Astrocyte (in vitro differentiated cells and primary cell): ENCODE measurements around the gene ZNF862. TPM values are rescaled to one million over a fixed set of nuclear protein-coding genes. Genes with fewer than 3 reads are reported as not detected.

Experiments
- DNase-seq: peaks from one replicate; pipeline ENCODE4 v3.0.0-alpha.2; 2010; ENCODE audit warnings: low read depth
- FAIRE-seq: peaks from 2 replicates; lab custom pipeline; 2011; peaks lifted over from hg19 to GRCh38; lab: Jason Lieb, UNC
- H2AFZ ChIP-seq: 2 replicates; pipeline ENCODE4 v1.6.0; 2012; ENCODE audit warnings: low read depth, low read length, inconsistent platforms
- H3K27ac ChIP-seq: 2 replicates; pipeline ENCODE4 v1.5.1; 2011; ENCODE audit warnings: low read depth, low read length, inconsistent platforms
- H3K27me3 ChIP-seq: 2 replicates; pipeline ENCODE4 v1.6.0; 2011; ENCODE audit warnings: low read length, inconsistent platforms; ENCODE audit not compliant: insufficient read depth
- H3K36me3 ChIP-seq: 2 replicates; pipeline ENCODE4 v1.5.1; 2011; ENCODE audit warnings: low read length, inconsistent platforms; ENCODE audit not compliant: insufficient read depth
- H3K4me1 ChIP-seq: 2 replicates; pipeline ENCODE4 v1.5.1; 2011; ENCODE audit warnings: low read length, inconsistent platforms; ENCODE audit not compliant: insufficient read depth
- H3K4me2 ChIP-seq: 2 replicates; pipeline ENCODE4 v1.6.0; 2012; ENCODE audit warnings: low read length, inconsistent platforms
- H3K4me3 ChIP-seq: 2 replicates; pipeline ENCODE4 v1.5.1; 2011; ENCODE audit warnings: low read depth, mild to moderate bottlenecking, low read length, inconsistent platforms; ENCODE audit not compliant: insufficient read depth
- H3K79me2 ChIP-seq: 2 replicates; pipeline ENCODE4 v1.6.0; 2012; ENCODE audit warnings: mild to moderate bottlenecking, low read length, inconsistent platforms; ENCODE audit not compliant: insufficient read depth
- H3K9ac ChIP-seq: 2 replicates; pipeline ENCODE4 v1.6.0; 2012; ENCODE audit warnings: mild to moderate bottlenecking, low read length, inconsistent platforms
- H3K9me3 ChIP-seq: 2 replicates; pipeline ENCODE4 v1.5.1; 2012; ENCODE audit warnings: low read depth, mild to moderate bottlenecking, low read length, inconsistent platforms; ENCODE audit not compliant: insufficient read depth
- H4K20me1 ChIP-seq: 2 replicates; pipeline ENCODE4 v1.6.0; 2012; ENCODE audit warnings: low read length, inconsistent platforms; ENCODE audit not compliant: insufficient read depth
- H3K27ac Mint-ChIP-seq: one replicate; pipeline ENCODE4 v1.8.0; 2021; ENCODE audit warnings: mild to moderate bottlenecking, mixed read lengths; ENCODE audit not compliant: unreplicated experiment
- H3K27me3 Mint-ChIP-seq: one replicate; pipeline ENCODE4 v1.8.0; 2021; ENCODE audit warnings: low read depth, mixed read lengths; ENCODE audit not compliant: unreplicated experiment
- H3K36me3 Mint-ChIP-seq: one replicate; pipeline ENCODE4 v1.8.0; 2021; ENCODE audit warnings: low read depth, mixed read lengths; ENCODE audit not compliant: unreplicated experiment
- H3K4me1 Mint-ChIP-seq: one replicate; pipeline ENCODE4 v1.8.0; 2021; ENCODE audit warnings: low read depth, mixed read lengths; ENCODE audit not compliant: unreplicated experiment
- H3K4me3 Mint-ChIP-seq: one replicate; pipeline ENCODE4 v1.8.0; 2021; ENCODE audit warnings: mild to moderate bottlenecking, moderate library complexity, mixed read lengths; ENCODE audit not compliant: unreplicated experiment
- H3K9me3 Mint-ChIP-seq: one replicate; pipeline ENCODE4 v1.8.0; 2021; ENCODE audit warnings: mild to moderate bottlenecking, mixed read lengths; ENCODE audit not compliant: unreplicated experiment
- EZH2 ChIP-seq: IDR thresholded peaks from 2 replicates; pipeline ENCODE4 v1.6.1; 2012; ENCODE audit warnings: mild to moderate bottlenecking, low read length, inconsistent platforms; ENCODE audit not compliant: insufficient read depth
- total RNA-seq: library from RNA; stranded (reverse); gene quantifications from 2 replicates; pipeline ENCODE4 v1.2.1, GENCODE V29; 2021
- TF ChIP-seq, protein P1 (sequence below): IDR thresholded peaks from 2 replicates; pipeline ENCODE4 v1.5.1; 2011; ENCODE audit warnings: low read depth, mild to moderate bottlenecking, inconsistent platforms, low read length, moderate library complexity; ENCODE audit not compliant: insufficient read depth

ZNF862 gene
- total RNA-seq, 1 donor from 2014 or later = 13.2 TPM

DNA sequence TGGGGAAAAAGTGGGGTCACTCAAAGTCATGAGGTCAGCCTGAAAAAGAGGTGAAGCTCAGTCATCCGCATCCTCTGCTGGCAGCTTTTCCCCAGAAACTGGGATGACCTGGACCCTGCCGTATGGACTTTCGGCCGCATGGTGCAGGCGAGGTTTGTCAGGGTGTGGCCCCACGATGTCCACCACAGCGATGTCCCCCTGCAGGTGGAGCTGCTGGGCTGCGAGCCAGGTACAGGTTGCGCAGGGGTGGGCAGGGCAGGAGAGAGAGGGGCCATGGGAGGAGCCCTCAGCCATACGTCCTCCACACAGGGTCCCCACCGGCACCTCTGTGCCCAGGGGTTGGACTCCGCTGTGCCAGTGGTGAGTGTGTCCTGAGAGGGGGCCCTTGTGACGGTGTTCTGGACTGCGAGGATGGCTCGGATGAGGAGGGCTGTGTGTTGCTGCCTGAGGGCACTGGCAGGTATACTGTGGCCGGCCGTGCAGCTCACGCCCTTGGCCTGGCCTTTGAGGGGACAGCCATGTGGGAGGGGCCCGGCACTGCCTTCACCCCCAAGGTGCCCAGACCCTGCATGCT lies 41.8 kb upstream of the ZNF862 start:
- H3K27me3 ChIP-seq = peaks cover 8% of the 10 kb centered on the region
- TF ChIP-seq, protein P1, sequence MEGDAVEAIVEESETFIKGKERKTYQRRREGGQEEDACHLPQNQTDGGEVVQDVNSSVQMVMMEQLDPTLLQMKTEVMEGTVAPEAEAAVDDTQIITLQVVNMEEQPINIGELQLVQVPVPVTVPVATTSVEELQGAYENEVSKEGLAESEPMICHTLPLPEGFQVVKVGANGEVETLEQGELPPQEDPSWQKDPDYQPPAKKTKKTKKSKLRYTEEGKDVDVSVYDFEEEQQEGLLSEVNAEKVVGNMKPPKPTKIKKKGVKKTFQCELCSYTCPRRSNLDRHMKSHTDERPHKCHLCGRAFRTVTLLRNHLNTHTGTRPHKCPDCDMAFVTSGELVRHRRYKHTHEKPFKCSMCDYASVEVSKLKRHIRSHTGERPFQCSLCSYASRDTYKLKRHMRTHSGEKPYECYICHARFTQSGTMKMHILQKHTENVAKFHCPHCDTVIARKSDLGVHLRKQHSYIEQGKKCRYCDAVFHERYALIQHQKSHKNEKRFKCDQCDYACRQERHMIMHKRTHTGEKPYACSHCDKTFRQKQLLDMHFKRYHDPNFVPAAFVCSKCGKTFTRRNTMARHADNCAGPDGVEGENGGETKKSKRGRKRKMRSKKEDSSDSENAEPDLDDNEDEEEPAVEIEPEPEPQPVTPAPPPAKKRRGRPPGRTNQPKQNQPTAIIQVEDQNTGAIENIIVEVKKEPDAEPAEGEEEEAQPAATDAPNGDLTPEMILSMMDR = no peak
- TF ChIP-seq EZH2 = no peak
- no peak overlapping the region for H3K27ac ChIP-seq
- Mint-ChIP-seq H3K4me3 (no peak overlapping the region), H3K27me3 (peaks cover 54% of the 10 kb centered on the region), H3K9me3 (no peaks in the 10 kb centered on the region), H3K27ac (no peak overlapping the region), H3K36me3 (peaks cover 3% of the 10 kb centered on the region), H3K4me1 (peaks cover 1% of the 10 kb centered on the region)
- no peaks in the 10 kb centered on the region for H3K36me3 ChIP-seq
- no peaks in the 10 kb centered on the region for H3K4me1 ChIP-seq
- no peak for FAIRE-seq
- H3K79me2 ChIP-seq = no peaks in the 10 kb centered on the region
- no peak overlapping the region for H3K9ac ChIP-seq
- H4K20me1 ChIP-seq = no peaks in the 10 kb centered on the region
- H2AFZ ChIP-seq = no peak overlapping the region
- no peak overlapping the region for H3K4me3 ChIP-seq
- H3K9me3 ChIP-seq = no peaks in the 10 kb centered on the region
- DNase-seq = no peak
- no peak overlapping the region for H3K4me2 ChIP-seq

DNA sequence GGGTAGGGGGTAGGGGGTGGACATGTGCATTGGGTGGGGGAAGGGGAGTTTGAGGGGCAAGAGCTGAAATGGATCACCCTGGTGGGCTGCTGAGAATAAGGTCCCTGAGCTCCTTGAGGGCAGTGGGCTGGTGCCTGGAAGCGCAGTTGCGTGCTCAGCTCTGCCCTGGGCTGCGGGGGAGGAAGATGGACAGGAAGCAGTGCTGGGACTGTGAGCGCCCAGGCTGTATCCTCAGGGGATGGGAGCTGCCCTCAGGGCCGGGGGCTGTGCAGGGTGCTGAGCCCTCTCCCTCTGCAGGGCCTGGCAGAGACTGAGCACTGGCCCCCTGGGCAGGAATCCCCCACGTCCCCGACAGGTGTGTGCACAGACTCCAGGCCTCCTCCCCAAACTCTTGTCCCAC lies 40.4 kb upstream of the ZNF862 start:
- FAIRE-seq (no peak), DNase-seq (no peak)
- Histone ChIP-seq H3K9me3 (no peaks in the 10 kb centered on the region), H3K4me1 (no peaks in the 10 kb centered on the region), H3K4me2 (no peak overlapping the region), H3K9ac (no peak overlapping the region), H3K79me2 (no peaks in the 10 kb centered on the region), H2AFZ (no peak overlapping the region), H3K4me3 (no peak overlapping the region), H3K36me3 (no peaks in the 10 kb centered on the region), H3K27me3 (peaks cover 8% of the 10 kb centered on the region), H3K27ac (no peak overlapping the region), H4K20me1 (no peaks in the 10 kb centered on the region)
- Mint-ChIP-seq H3K9me3 (no peaks in the 10 kb centered on the region), H3K4me1 (peaks cover 1% of the 10 kb centered on the region), H3K27ac (no peak overlapping the region), H3K36me3 (peaks cover 3% of the 10 kb centered on the region), H3K27me3 (peaks cover 52% of the 10 kb centered on the region), H3K4me3 (no peak overlapping the region)
- no peak for TF ChIP-seq EZH2
- TF ChIP-seq, protein P1 = no peak

DNA sequence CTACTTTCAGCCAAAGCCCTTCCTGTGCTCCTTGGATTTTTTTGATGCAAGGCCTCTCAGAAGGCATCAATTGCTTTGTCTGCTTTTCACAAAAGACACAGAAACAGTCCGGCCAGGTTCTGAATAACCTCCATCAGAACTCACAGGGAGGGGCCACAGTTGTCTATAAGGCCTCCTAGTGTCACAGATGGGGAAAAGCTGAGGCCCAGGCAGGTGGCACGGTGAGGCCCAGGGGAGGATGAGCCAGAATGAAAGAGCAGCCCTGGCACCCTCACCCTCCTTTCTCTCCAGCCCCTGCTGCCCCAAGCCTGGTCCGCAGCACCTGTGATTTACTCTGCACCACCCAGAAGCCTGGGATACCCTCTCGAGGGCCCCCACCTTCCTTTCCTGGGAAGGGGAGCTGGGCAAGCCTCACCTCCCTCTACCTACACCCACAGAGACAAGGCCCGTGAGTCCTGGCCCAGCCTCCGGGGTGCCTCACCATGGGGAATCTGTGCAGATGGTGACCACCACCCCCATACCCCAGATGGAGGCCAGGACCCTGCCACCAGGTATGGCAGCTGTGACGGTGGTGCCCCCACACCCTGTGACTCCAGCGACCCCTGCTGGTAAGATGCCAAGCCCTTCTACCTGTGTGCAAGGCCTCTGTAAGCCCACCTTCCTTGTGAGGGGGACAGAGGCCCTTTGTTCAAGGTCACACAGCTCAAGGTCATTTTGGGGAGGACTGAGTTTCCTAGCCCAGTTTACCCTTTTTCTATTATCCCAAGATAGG lies 38.6 kb upstream of the ZNF862 start:
- Histone ChIP-seq H3K4me2 (no peak overlapping the region), H3K36me3 (no peaks in the 10 kb centered on the region), H4K20me1 (no peaks in the 10 kb centered on the region), H2AFZ (no peak overlapping the region), H3K9me3 (no peaks in the 10 kb centered on the region), H3K27ac (no peak overlapping the region), H3K9ac (no peak overlapping the region), H3K27me3 (peaks cover under 1% of the 10 kb centered on the region), H3K4me1 (no peaks in the 10 kb centered on the region), H3K79me2 (no peaks in the 10 kb centered on the region), H3K4me3 (no peak overlapping the region)
- Mint-ChIP-seq H3K27me3 (peaks cover 40% of the 10 kb centered on the region), H3K27ac (no peak overlapping the region), H3K4me1 (no peaks in the 10 kb centered on the region), H3K4me3 (no peak overlapping the region), H3K36me3 (peaks cover 3% of the 10 kb centered on the region), H3K9me3 (no peaks in the 10 kb centered on the region)
- DNase-seq (no peak), FAIRE-seq (no peak)
- TF ChIP-seq, protein P1 = no peak
- no peak for TF ChIP-seq EZH2
